CD4-positive, CD25-positive, alpha-beta regulatory T cell (primary cell): ENCODE results near the gene FAM181A. TPM values are rescaled to one million over a fixed set of nuclear protein-coding genes. Genes with fewer than 3 reads are reported as not detected.
A peak's percentile ranks its signal among the peaks of the same experiment; 100 is the strongest.

ENCODE experiments used
- ATAC-seq, 2 donors: fragments of 150-1000 bp; cut with Tn5 transposase; one replicate each; pipeline ENCODE4 v1.10.0; 2021; ENCODE audit warnings: low read depth in 2 of 2, moderate number of reproducible peaks in 2 of 2, moderate library complexity in 1 of 2
- DNase-seq, 3 donors: peaks; one replicate each; pipeline versions ENCODE4 v3.0.0 to v3.0.0-alpha.2; 2012 to 2022; ENCODE audit warnings: mixed read lengths in 1 of 3
- H3K27ac ChIP-seq: one replicate; pipeline ENCODE4 v1.7.0; 2013; ENCODE audit warnings: mild to moderate bottlenecking, low read length; ENCODE audit not compliant: insufficient read depth, poor library complexity, severe bottlenecking
- H3K27me3 ChIP-seq: one replicate; pipeline ENCODE4 v1.7.0; 2013; ENCODE audit warnings: low read length; ENCODE audit not compliant: control insufficient read depth, insufficient read depth
- H3K36me3 ChIP-seq: one replicate; pipeline ENCODE4 v1.7.0; 2013; ENCODE audit warnings: mild to moderate bottlenecking, low read length, moderate library complexity; ENCODE audit not compliant: control insufficient read depth, insufficient read depth
- H3K4me1 ChIP-seq: 2 replicates; pipeline ENCODE4 v1.7.0; 2013; ENCODE audit warnings: mild to moderate bottlenecking, low read length; ENCODE audit not compliant: insufficient read depth, control insufficient read depth, poor library complexity, severe bottlenecking
- H3K4me3 ChIP-seq: one replicate; pipeline ENCODE4 v1.7.0; 2013; ENCODE audit warnings: low read depth, mild to moderate bottlenecking, low read length, moderate library complexity
- H3K9me3 ChIP-seq, 2 experiments: 1 replicate in 1 of 2; 2 replicates in 1 of 2; pipeline ENCODE4 v1.7.0; 2013; ENCODE audit warnings: low read length in 2 of 2, mild to moderate bottlenecking in 1 of 2, moderate library complexity in 1 of 2; ENCODE audit not compliant: control insufficient read depth in 2 of 2
- H3K27ac Mint-ChIP-seq, 3 donors: one replicate each; pipeline ENCODE4 v1.8.0; 2020 to 2022; ENCODE audit warnings: mild to moderate bottlenecking in 3 of 3, mixed read lengths in 3 of 3, moderate library complexity in 2 of 3
- H3K27me3 Mint-ChIP-seq: one replicate; pipeline ENCODE4 v1.8.0; 2022; ENCODE audit warnings: mild to moderate bottlenecking, mixed read lengths
- H3K36me3 Mint-ChIP-seq: one replicate; pipeline ENCODE4 v1.8.0; 2020; ENCODE audit warnings: mixed read lengths
- H3K4me1 Mint-ChIP-seq, 4 donors: one replicate each; pipeline ENCODE4 v1.8.0; 2020 to 2022; ENCODE audit warnings: mixed read lengths in 4 of 4, mild to moderate bottlenecking in 1 of 4
- H3K4me3 Mint-ChIP-seq, 4 donors: one replicate each; pipeline ENCODE4 v1.8.0; 2020 to 2022; ENCODE audit warnings: mild to moderate bottlenecking in 4 of 4, mixed read lengths in 4 of 4, moderate library complexity in 3 of 4
- H3K9me3 Mint-ChIP-seq, 7 donors: one replicate each; pipeline ENCODE4 v1.8.0; 2020 to 2022; ENCODE audit warnings: mixed read lengths in 7 of 7, mild to moderate bottlenecking in 3 of 7, moderate library complexity in 2 of 7
- polyA plus RNA-seq, 4 donors: library from polyadenylated mRNA; unstranded; fragments of 300-500 nt; fragmentation: Illumina TruSeq; gene quantifications; one replicate each; pipeline ENCODE4 v1.2.3, GENCODE V29; 2021
- total RNA-seq: library from RNA; stranded (reverse); gene quantifications from one replicate; pipeline ENCODE4 v1.2.3, GENCODE V29; 2022

The FAM181A gene
- total and polyA plus RNA-seq, 5 donors from 2014 or later, result not detected

DNA sequence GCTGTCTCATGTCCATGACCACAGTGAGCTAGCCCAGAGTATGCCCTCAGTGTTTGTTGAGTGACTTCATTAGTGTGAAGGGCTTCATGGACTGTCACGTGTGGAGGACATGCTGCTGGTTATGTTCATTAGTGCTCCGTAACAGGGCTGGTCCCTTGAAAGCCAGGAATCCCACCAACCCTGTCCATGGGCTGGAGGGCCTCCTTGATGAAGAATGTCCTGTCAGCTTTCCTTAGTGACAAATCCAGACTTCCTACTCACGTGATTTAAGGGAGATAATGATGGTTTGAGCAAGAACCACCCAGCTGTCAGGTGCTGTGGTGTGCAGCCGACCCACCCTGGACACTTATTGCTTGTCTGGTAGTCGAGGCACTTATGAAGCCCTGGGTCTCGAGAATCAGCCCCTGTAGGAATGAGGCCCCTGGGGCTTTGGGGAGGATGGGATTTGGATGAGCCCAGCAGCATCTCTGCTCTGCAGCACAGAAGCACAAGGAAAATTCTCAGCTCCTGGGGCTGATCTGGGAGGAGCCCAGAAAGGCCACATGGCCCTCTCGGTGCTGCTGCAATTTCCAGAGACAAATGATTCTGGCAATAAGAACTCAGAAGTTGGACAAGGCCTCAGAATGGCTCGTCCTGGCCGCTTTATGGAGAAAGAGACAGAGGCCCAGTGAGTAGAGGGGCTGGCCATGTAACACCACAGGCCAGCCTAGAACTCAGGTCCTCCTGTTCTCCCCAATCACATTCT, 37.2 kb upstream of the FAM181A start:
- no peak for ATAC-seq
- peaks cover 5% of the 10 kb centered on the region for H3K27me3 ChIP-seq
- H3K4me1 ChIP-seq, result no peaks in the 10 kb centered on the region
- no peaks in the 10 kb centered on the region for H3K4me1 Mint-ChIP-seq
- no peak for DNase-seq
- H3K36me3 Mint-ChIP-seq, result no peaks in the 10 kb centered on the region
- no peak overlapping the region for H3K4me3 Mint-ChIP-seq
- H3K27ac ChIP-seq, result no peak overlapping the region
- no peak overlapping the region for H3K27ac Mint-ChIP-seq
- H3K9me3 ChIP-seq, result no peaks in the 10 kb centered on the region
- no peaks in the 10 kb centered on the region for H3K36me3 ChIP-seq
- H3K4me3 ChIP-seq, result no peak overlapping the region
- H3K9me3 Mint-ChIP-seq, result peaks cover 1 to 8% (median 4%) of the 10 kb centered on the region in 7 donors
- peaks cover 37% of the 10 kb centered on the region for H3K27me3 Mint-ChIP-seq

- no peaks in the 10 kb centered on the region for H3K4me1 Mint-ChIP-seq
- no peak overlapping the region for H3K27ac ChIP-seq
- H3K27ac Mint-ChIP-seq, result no peak overlapping the region
- peaks cover 0 to 5% (median 1%) of the 10 kb centered on the region in 7 donors for H3K9me3 Mint-ChIP-seq
- ATAC-seq, result no peak
- H3K36me3 ChIP-seq, result no peaks in the 10 kb centered on the region
- no peak overlapping the region for H3K4me3 ChIP-seq
- H3K27me3 ChIP-seq, result peaks cover 5% of the 10 kb centered on the region
- H3K36me3 Mint-ChIP-seq, result no peaks in the 10 kb centered on the region
- no peak overlapping the region for H3K4me3 Mint-ChIP-seq
- H3K9me3 ChIP-seq, result no peaks in the 10 kb centered on the region
- DNase-seq, result no peak
- H3K27me3 Mint-ChIP-seq, result peaks cover 36% of the 10 kb centered on the region
- no peaks in the 10 kb centered on the region for H3K4me1 ChIP-seq
Measured at GRCh38 chr14:93891756-93892504, 35.2 kb upstream of the FAM181A start.

DNA sequence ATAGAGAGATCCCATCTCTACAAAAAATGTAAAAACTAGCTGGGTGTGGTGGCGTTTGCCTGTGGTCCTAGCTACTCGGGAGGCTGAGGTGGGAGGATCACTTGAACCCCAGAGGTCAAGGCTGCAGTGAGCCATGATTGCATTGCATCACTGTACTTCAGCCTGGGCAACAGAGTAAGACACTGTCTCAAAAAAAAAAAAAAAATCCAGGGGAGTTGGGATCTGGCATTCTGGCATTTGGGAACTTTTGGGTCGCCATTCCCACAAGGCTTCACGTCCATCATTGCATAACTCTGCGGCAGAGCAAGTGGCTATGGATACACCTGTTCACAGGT, 34.7 kb upstream of the FAM181A start:
- Mint-ChIP-seq H3K9me3 (peaks cover 0 to 6% (median 0%) of the 10 kb centered on the region in 7 donors), H3K4me1 (no peaks in the 10 kb centered on the region), H3K4me3 (no peak overlapping the region), H3K27me3 (peaks cover 31% of the 10 kb centered on the region), H3K27ac (no peak overlapping the region), H3K36me3 (no peaks in the 10 kb centered on the region)
- Histone ChIP-seq H3K27me3 (peaks cover 7% of the 10 kb centered on the region), H3K36me3 (no peaks in the 10 kb centered on the region), H3K4me1 (no peaks in the 10 kb centered on the region), H3K27ac (no peak overlapping the region), H3K9me3 (no peaks in the 10 kb centered on the region), H3K4me3 (no peak overlapping the region)
- DNase-seq (no peak), ATAC-seq (no peak)

DNA sequence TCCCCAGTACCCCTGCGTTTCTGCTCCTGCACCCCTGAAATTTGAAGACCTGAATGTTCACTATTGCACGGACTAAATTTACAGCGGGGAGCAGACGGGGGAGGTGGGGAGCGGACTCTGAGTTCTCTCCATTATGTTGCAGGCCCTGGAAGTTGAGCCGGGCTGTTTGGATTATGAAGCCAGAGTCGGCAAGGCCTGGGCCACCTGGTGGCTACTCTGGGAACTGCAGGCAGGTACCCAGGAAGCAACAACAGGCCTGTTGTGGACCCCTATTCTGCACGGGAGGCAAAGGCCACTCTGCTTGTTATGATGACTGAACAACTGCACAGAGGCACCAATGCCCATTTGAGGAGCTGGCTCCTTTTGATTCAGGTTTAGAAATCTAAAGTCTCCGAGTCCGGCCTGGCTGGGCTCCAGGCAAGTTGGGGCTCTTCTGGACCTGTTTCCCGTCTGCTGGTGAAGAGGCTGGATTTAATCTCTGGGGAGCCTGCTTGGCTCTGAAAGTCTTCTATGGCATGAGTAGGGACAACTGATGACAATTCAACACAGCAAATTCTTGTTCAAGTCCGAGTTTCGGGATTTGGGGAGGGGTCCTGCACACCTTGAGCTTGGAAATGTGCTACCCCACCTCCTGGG, 34.1 kb upstream of the FAM181A start:
- Mint-ChIP-seq H3K9me3 (peaks cover 0 to 6% (median 0%) of the 10 kb centered on the region in 7 donors), H3K4me1 (no peaks in the 10 kb centered on the region), H3K4me3 (no peak overlapping the region), H3K27ac (no peak overlapping the region), H3K36me3 (no peaks in the 10 kb centered on the region), H3K27me3 (peaks cover 28% of the 10 kb centered on the region)
- no peak overlapping the region for H3K4me3 ChIP-seq
- ATAC-seq (no peak), DNase-seq (peak; percentile 42 to 59 (median 57))
- H3K4me1 ChIP-seq, result no peaks in the 10 kb centered on the region
- peaks cover 7% of the 10 kb centered on the region for H3K27me3 ChIP-seq
- no peaks in the 10 kb centered on the region for H3K36me3 ChIP-seq
- H3K27ac ChIP-seq, result no peak overlapping the region
- no peaks in the 10 kb centered on the region for H3K9me3 ChIP-seq

- H3K9me3 ChIP-seq, result no peaks in the 10 kb centered on the region
- DNase-seq, result no peak
- ATAC-seq, result no peak
- H3K36me3 Mint-ChIP-seq, result no peaks in the 10 kb centered on the region
- H3K9me3 Mint-ChIP-seq, result peaks cover 0 to 4% (median 0%) of the 10 kb centered on the region in 7 donors
- H3K27me3 ChIP-seq, result peaks cover 5% of the 10 kb centered on the region
- H3K4me3 Mint-ChIP-seq, result no peak overlapping the region
- H3K27me3 Mint-ChIP-seq, result peaks cover 21% of the 10 kb centered on the region
- no peak overlapping the region for H3K4me3 ChIP-seq
- H3K27ac Mint-ChIP-seq, result no peak overlapping the region
- no peaks in the 10 kb centered on the region for H3K36me3 ChIP-seq
- no peaks in the 10 kb centered on the region for H3K4me1 ChIP-seq
- H3K27ac ChIP-seq, result no peak overlapping the region
- no peaks in the 10 kb centered on the region for H3K4me1 Mint-ChIP-seq
Measured at GRCh38 chr14:93893661-93894261, 33.4 kb upstream of the FAM181A start.

GRCh38 chr14:93895023-93895604, 32.0 kb upstream of the FAM181A start:
- H3K36me3 Mint-ChIP-seq, result no peaks in the 10 kb centered on the region
- Histone ChIP-seq H3K27me3 (peaks cover 2% of the 10 kb centered on the region), H3K4me3 (no peak overlapping the region), H3K27ac (no peak overlapping the region), H3K9me3 (no peaks in the 10 kb centered on the region), H3K36me3 (no peaks in the 10 kb centered on the region), H3K4me1 (no peaks in the 10 kb centered on the region)
- DNase-seq (no peak), ATAC-seq (no peak)
- no peak overlapping the region for H3K27ac Mint-ChIP-seq
- H3K9me3 Mint-ChIP-seq, result peaks cover 0 to 4% (median 0%) of the 10 kb centered on the region in 7 donors
- peaks cover 0 to 2% (median 0%) of the 10 kb centered on the region in 4 donors for H3K4me1 Mint-ChIP-seq
- peaks cover 16% of the 10 kb centered on the region for H3K27me3 Mint-ChIP-seq
- H3K4me3 Mint-ChIP-seq, result no peak overlapping the region

- Histone ChIP-seq H3K27ac (no peak overlapping the region), H3K36me3 (no peaks in the 10 kb centered on the region), H3K4me1 (no peaks in the 10 kb centered on the region), H3K4me3 (no peak overlapping the region), H3K27me3 (peaks cover 2% of the 10 kb centered on the region), H3K9me3 (no peaks in the 10 kb centered on the region)
- ATAC-seq (no peak), DNase-seq (no peak)
- Mint-ChIP-seq H3K27ac (no peak overlapping the region), H3K27me3 (peaks cover 16% of the 10 kb centered on the region), H3K4me3 (no peak overlapping the region), H3K4me1 (peaks cover 0 to 2% (median 0%) of the 10 kb centered on the region in 4 donors), H3K9me3 (peaks cover 0 to 4% (median 0%) of the 10 kb centered on the region in 7 donors), H3K36me3 (no peaks in the 10 kb centered on the region)
Measured at GRCh38 chr14:93897476-93897845, 29.7 kb upstream of the FAM181A start.
